Measurements from ENCODE around the gene CYB561. TPM values are rescaled to one million over a fixed set of nuclear protein-coding genes. Genes with fewer than 3 reads are reported as not detected.
A peak's percentile ranks its signal among the peaks of the same experiment; 100 is the strongest.

CYB561 gene
- total and polyA plus RNA-seq, 2 experiments from 2014 or later: 15.9 to 19.1 TPM

DNA sequence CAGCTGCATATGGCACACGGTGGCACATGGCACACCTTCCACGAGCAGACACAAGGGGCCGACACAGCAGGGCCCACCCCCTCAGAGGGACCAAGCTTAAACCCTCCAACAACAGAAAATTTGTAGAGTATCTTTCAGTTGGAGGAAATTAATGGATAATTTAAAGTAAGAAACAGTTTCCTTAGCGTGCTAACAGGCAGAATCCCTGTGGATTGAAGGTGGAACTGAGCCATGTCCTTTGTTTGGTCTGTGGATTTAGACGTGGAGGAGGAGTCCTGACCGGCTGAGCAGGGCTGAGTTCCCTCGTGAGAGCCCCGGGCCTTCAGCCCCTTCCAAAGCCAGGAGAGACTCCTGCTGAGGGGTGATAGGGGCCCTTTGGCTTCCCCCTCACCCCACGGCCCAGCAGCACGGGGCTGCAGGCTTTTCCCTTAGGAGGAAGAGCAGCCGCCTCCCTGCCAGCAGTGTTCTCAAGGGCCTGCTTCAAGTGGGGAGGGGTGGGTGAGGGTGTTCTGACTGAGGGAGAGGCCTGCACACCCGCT lies 1.4 kb upstream of the CYB561 start:
- Histone ChIP-seq H3K27me3 (replicated peaks; ENCODE audit: insufficient read depth) (no peaks in the 10 kb centered on the region), H3K4me3 (no peak overlapping the region), H2AFZ (no peak overlapping the region), H3K79me2 (ENCODE audit: insufficient read depth) (no peaks in the 10 kb centered on the region), H3K4me1 (ENCODE audit: insufficient read depth) (peaks cover 4% of the 10 kb centered on the region; the same call in 1 of the 2 replicates), H3K9me2 (ENCODE audit: insufficient read depth) (no peaks in the 10 kb centered on the region), H3K4me2 (ENCODE audit: unreplicated experiment) (no peak overlapping the region), H4K20me1 (ENCODE audit: insufficient read depth) (no peaks in the 10 kb centered on the region), H3K9me3 (ENCODE audit: low read depth) (no peaks in the 10 kb centered on the region), H3K27ac (no peak overlapping the region), H3K9ac (0 out of 2 replicates have a peak overlapping the region, but pooled peaks have one; percentile 84), H3K36me3 (ENCODE audit: low read depth) (no peaks in the 10 kb centered on the region), H3F3A (ENCODE audit: insufficient read depth) (0 out of 2 replicates have a peak, but pooled peaks cover 5% of the 10 kb centered on the region)
- in situ Hi-C loops (cut with MboI): no loop called here
- WGBS, 2 experiments (ENCODE audit: low coverage in 1 of 2, low lambda C conversion rate in 2 of 2, missing lambda C conversion rate in 2 of 2): 85 to 88% methylated on average over 12 of the region's 12 CpGs
- TF ChIP-seq EZH2phosphoT487 (IDR thresholded peaks at IDR 0.05; ENCODE audit: insufficient read depth, low read depth) (no peak), EZH2 (IDR thresholded peaks at IDR 0.05; ENCODE audit: insufficient read depth, poor library complexity, severe bottlenecking) (no peak)
- DNase-seq: no peak

DNA sequence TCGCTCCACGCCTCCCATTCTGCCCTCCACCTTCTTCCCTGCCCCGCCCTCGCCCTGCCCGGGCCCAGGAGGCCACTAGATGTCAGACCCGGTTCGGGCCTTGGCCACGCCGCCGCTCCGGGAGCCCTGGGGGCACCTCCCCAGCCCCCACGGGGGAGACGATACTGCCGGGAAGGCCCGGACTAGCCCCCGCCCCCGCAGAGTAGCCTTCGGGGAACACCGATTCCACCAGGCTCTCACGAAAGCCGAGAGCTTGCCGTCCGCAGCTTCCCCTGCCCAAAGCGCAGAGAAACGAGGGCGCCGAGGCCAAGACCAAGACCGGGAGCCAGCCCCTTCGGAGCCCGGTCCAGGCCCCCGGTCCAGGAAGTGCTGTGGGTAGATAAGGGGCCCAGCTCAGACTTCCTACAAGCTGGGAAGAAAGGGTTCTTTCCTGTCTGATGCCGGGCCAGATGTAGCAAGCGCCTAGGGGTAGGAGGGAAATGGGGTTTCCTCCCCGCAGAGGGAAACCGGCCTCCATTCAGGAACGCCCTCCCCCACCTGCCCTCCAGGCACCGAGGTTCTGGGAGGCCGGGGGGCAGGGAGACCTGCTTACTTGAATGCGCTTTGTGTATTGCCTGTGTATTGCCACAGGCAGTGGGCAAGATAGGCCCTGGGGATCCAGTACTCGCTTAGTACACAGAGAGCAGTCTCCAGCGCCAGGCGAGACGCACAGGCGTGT lies 806 bp upstream of the CYB561 start:
- H3K9me2 ChIP-seq (ENCODE audit: insufficient read depth): no peaks in the 10 kb centered on the region
- no peaks in the 10 kb centered on the region for H3K27me3 ChIP-seq (replicated peaks; ENCODE audit: insufficient read depth)
- H4K20me1 ChIP-seq (ENCODE audit: insufficient read depth): no peaks in the 10 kb centered on the region
- peak overlapping the region; percentile 83 for H2AFZ ChIP-seq
- H3F3A ChIP-seq (ENCODE audit: insufficient read depth): 0 out of 2 replicates have a peak, but pooled peaks cover 5% of the 10 kb centered on the region
- in situ Hi-C loops (cut with MboI): no loop called here
- TF ChIP-seq EZH2phosphoT487 (IDR thresholded peaks at IDR 0.05; ENCODE audit: insufficient read depth, low read depth) (no peak), EZH2 (IDR thresholded peaks at IDR 0.05; ENCODE audit: insufficient read depth, poor library complexity, severe bottlenecking) (no peak)
- peak; percentile 73 for DNase-seq
- H3K4me2 ChIP-seq (ENCODE audit: unreplicated experiment): peak overlapping the region; percentile 66
- H3K9ac ChIP-seq: peak overlapping the region; percentile 84
- H3K27ac ChIP-seq: peak overlapping the region; percentile 10; the same call in 1 of the 2 replicates
- peaks cover 4% of the 10 kb centered on the region; the same call in 1 of the 2 replicates for H3K4me1 ChIP-seq (ENCODE audit: insufficient read depth)
- WGBS, 2 experiments (ENCODE audit: low coverage in 1 of 2, low lambda C conversion rate in 2 of 2, missing lambda C conversion rate in 2 of 2): 26 to 29% methylated on average over 38 to 40 of the region's 44 CpGs
- no peaks in the 10 kb centered on the region for H3K36me3 ChIP-seq (ENCODE audit: low read depth)
- H3K4me3 ChIP-seq: peak overlapping the region; percentile 68
- no peaks in the 10 kb centered on the region for H3K79me2 ChIP-seq (ENCODE audit: insufficient read depth)
- no peaks in the 10 kb centered on the region for H3K9me3 ChIP-seq (ENCODE audit: low read depth)

DNA sequence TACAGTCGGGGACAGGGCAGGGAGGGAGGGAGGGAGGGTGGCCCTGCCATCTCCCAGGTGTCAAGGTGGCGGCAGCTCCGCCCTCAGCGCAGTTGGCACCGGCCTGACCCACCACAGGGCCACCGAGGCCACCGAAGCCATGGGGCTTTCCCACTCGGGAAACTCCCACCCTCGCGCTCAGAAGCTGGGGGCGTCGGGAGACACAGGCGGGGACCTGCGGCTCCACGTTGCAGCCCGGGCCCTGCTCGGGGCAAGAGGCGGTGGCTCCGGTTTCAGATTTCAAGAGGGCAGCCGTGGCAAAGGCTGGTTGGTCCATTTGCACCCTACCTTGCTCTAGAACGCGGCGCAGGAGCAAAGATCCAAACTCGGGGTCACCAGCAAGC lies 544 bp downstream of the CYB561 start:
- Histone ChIP-seq H3K4me1 (ENCODE audit: insufficient read depth) (peaks cover 3% of the 10 kb centered on the region; the same call in 1 of the 2 replicates), H3K9ac (peak overlapping the region; percentile 84), H3F3A (ENCODE audit: insufficient read depth) (0 out of 2 replicates have a peak, but pooled peaks cover 5% of the 10 kb centered on the region), H3K79me2 (ENCODE audit: insufficient read depth) (no peaks in the 10 kb centered on the region), H4K20me1 (ENCODE audit: insufficient read depth) (no peaks in the 10 kb centered on the region), H3K9me2 (ENCODE audit: insufficient read depth) (no peaks in the 10 kb centered on the region), H3K27ac (no peak overlapping the region), H3K9me3 (ENCODE audit: low read depth) (no peaks in the 10 kb centered on the region), H2AFZ (peak overlapping the region; percentile 83), H3K36me3 (ENCODE audit: low read depth) (no peaks in the 10 kb centered on the region), H3K4me2 (ENCODE audit: unreplicated experiment) (peak overlapping the region; percentile 66), H3K27me3 (replicated peaks; ENCODE audit: insufficient read depth) (no peaks in the 10 kb centered on the region), H3K4me3 (peak overlapping the region; percentile 68)
- WGBS, 2 experiments (ENCODE audit: low coverage in 1 of 2, low lambda C conversion rate in 2 of 2, missing lambda C conversion rate in 2 of 2): 6 to 10% methylated on average over 23 of the region's 24 CpGs
- DNase-seq: peak; percentile 73
- in situ Hi-C loops (cut with MboI): no loop called here
- TF ChIP-seq EZH2phosphoT487 (IDR thresholded peaks at IDR 0.05; ENCODE audit: insufficient read depth, low read depth) (no peak), EZH2 (IDR thresholded peaks at IDR 0.05; ENCODE audit: insufficient read depth, poor library complexity, severe bottlenecking) (no peak)

DNA sequence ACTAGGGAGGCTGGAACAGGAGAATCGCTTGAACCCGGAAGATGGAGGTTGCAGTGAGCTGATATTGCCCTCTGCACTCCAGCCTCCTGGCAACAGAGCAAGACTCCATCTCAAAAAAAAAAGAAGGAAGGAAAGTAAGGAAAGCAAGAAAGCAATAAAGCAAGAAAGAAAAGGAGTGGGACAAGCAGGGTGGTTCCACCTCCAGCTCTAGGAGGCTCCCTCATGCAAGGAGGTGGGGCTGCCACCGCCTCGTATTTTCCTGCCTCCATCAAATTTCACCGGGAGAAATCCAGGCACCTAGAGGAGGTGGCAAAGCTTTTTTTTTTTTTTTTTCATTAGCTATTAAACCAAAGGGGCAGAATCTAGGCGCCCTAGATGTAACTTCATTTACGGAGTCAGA lies 1.0 kb downstream of the CYB561 start:
- Histone ChIP-seq H3K4me3 (peak overlapping the region; percentile 68), H3K9me3 (ENCODE audit: low read depth) (no peaks in the 10 kb centered on the region), H3K27ac (no peak overlapping the region), H3K79me2 (ENCODE audit: insufficient read depth) (no peaks in the 10 kb centered on the region), H3K9ac (peak overlapping the region; percentile 84), H3F3A (ENCODE audit: insufficient read depth) (0 out of 2 replicates have a peak, but pooled peaks cover 5% of the 10 kb centered on the region), H3K4me1 (ENCODE audit: insufficient read depth) (no peaks in the 10 kb centered on the region), H3K4me2 (ENCODE audit: unreplicated experiment) (peak overlapping the region; percentile 66), H2AFZ (peak overlapping the region; percentile 83), H4K20me1 (ENCODE audit: insufficient read depth) (no peaks in the 10 kb centered on the region), H3K27me3 (replicated peaks; ENCODE audit: insufficient read depth) (no peaks in the 10 kb centered on the region), H3K36me3 (ENCODE audit: low read depth) (no peaks in the 10 kb centered on the region), H3K9me2 (ENCODE audit: insufficient read depth) (no peaks in the 10 kb centered on the region)
- 44 to 59% methylated on average over 5 to 7 of the region's 7 CpGs for WGBS, 2 experiments (ENCODE audit: low coverage in 1 of 2, low lambda C conversion rate in 2 of 2, missing lambda C conversion rate in 2 of 2)
- in situ Hi-C loops (cut with MboI): no loop called here
- peak; percentile 27 for DNase-seq
- no peak for TF ChIP-seq EZH2phosphoT487 (IDR thresholded peaks at IDR 0.05; ENCODE audit: insufficient read depth, low read depth)
- TF ChIP-seq EZH2 (IDR thresholded peaks at IDR 0.05; ENCODE audit: insufficient read depth, poor library complexity, severe bottlenecking): no peak

Measured in GM23248 (cell line).